RPMI8226 (cell line): Measurements from ENCODE around the gene RANBP10.
"Not testable (repeated sequence)": the region's sequence is repeated elsewhere in the genome, so short reads cannot be mapped to it uniquely, and the experiment has no call there.

Experiments
- DNase-seq: peaks from one replicate; pipeline ENCODE4 v3.0.0-alpha.2; 2015

The RANBP10 gene

GRCh38 chr16:67775273-67775672 is 31.1 kb downstream of the RANBP10 start:
- no peak for DNase-seq

- no peak for DNase-seq
These were observed 31.9 kb downstream of the RANBP10 start for GRCh38 chr16:67774457-67774853.

GRCh38 chr16:67773569-67774456 is 32.5 kb downstream of the RANBP10 start:
- no peak for DNase-seq

- no peak for DNase-seq
These were observed 33.3 kb downstream of the RANBP10 start for GRCh38 chr16:67773099-67773498.

GRCh38 chr16:67770346-67770991 is 35.9 kb downstream of the RANBP10 start:
- DNase-seq, result no peak

- DNase-seq, result no peak
These were observed 38.4 kb downstream of the RANBP10 start for GRCh38 chr16:67767953-67768352.

- no peak for DNase-seq
These were observed 40.1 kb downstream of the RANBP10 start for GRCh38 chr16:67766291-67766690.

GRCh38 chr16:67764158-67764667 is 42.1 kb downstream of the RANBP10 start:
- DNase-seq, result no peak

GRCh38 chr16:67763066-67763465 is 43.3 kb downstream of the RANBP10 start:
- no peak for DNase-seq

GRCh38 chr16:67762385-67762784 is 44.0 kb downstream of the RANBP10 start:
- no peak for DNase-seq

- DNase-seq, result no peak
These were observed 44.4 kb downstream of the RANBP10 start for GRCh38 chr16:67761924-67762323.

- DNase-seq, result no peak
These were observed 45.5 kb downstream of the RANBP10 start for GRCh38 chr16:67760956-67761230.

- DNase-seq, result no peak
These were observed 46.0 kb downstream of the RANBP10 start for GRCh38 chr16:67760206-67760955.

- no peak for DNase-seq
These were observed 47.4 kb downstream of the RANBP10 start for GRCh38 chr16:67758966-67759365.

- no peak for DNase-seq
These were observed 48.4 kb downstream of the RANBP10 start for GRCh38 chr16:67758006-67758405.

GRCh38 chr16:67752641-67753040 is 53.7 kb downstream of the RANBP10 start:
- DNase-seq, result no peak

- not testable (repeated sequence) for DNase-seq
These were observed 55.0 kb downstream of the RANBP10 start for GRCh38 chr16:67751331-67751730.

GRCh38 chr16:67750466-67750865 is 55.9 kb downstream of the RANBP10 start:
- no peak for DNase-seq

GRCh38 chr16:67749436-67750078 is 56.8 kb downstream of the RANBP10 start:
- no peak for DNase-seq

- no peak for DNase-seq
These were observed 57.5 kb downstream of the RANBP10 start for GRCh38 chr16:67748834-67749233.

GRCh38 chr16:67746846-67747245 is 59.5 kb downstream of the RANBP10 start:
- no peak for DNase-seq

- no peak for DNase-seq
These were observed 65.2 kb downstream of the RANBP10 start for GRCh38 chr16:67741118-67741517.

GRCh38 chr16:67740391-67740790 is 66.0 kb downstream of the RANBP10 start:
- no peak for DNase-seq
